ENCODE results near the gene PIP5K1B.

GRCh38 chr9:68672625-68673024 lies 32.4 kb upstream of the PIP5K1B start:
- TF ChIP-seq, protein P1, sequence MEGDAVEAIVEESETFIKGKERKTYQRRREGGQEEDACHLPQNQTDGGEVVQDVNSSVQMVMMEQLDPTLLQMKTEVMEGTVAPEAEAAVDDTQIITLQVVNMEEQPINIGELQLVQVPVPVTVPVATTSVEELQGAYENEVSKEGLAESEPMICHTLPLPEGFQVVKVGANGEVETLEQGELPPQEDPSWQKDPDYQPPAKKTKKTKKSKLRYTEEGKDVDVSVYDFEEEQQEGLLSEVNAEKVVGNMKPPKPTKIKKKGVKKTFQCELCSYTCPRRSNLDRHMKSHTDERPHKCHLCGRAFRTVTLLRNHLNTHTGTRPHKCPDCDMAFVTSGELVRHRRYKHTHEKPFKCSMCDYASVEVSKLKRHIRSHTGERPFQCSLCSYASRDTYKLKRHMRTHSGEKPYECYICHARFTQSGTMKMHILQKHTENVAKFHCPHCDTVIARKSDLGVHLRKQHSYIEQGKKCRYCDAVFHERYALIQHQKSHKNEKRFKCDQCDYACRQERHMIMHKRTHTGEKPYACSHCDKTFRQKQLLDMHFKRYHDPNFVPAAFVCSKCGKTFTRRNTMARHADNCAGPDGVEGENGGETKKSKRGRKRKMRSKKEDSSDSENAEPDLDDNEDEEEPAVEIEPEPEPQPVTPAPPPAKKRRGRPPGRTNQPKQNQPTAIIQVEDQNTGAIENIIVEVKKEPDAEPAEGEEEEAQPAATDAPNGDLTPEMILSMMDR (IDR thresholded peaks at IDR 0.05; ENCODE audit: extremely low read depth in 1 of 2, insufficient read depth in 1 of 2, low read depth in 1 of 2, low read length in 2 of 2): no peak
- TF ChIP-seq POLR2AphosphoS5 (IDR thresholded peaks at IDR 0.05; ENCODE audit: insufficient read depth, low read depth, low read length): no peak
- no peak for TF ChIP-seq POLR2A (IDR thresholded peaks at IDR 0.05; ENCODE audit: low read depth, low read length)
- no peak for TF ChIP-seq MAX (IDR thresholded peaks at IDR 0.05; ENCODE audit: insufficient read depth, insufficient read length)
- no peak for TF ChIP-seq EZH2 (IDR thresholded peaks at IDR 0.05; ENCODE audit: borderline replicate concordance, low read depth, low read length, severe bottlenecking)
- no peak for TF ChIP-seq FOS (IDR thresholded peaks at IDR 0.05; ENCODE audit: borderline replicate concordance, insufficient read depth, low read length)
- no peak for TF ChIP-seq JUN (IDR thresholded peaks at IDR 0.05; ENCODE audit: borderline replicate concordance, insufficient read depth, insufficient read length, low read depth)
- no peak for TF ChIP-seq MYC (IDR thresholded peaks at IDR 0.05; ENCODE audit: low read depth, low read length)
